ENCODE measurements around the gene RAB4B. TPM values are rescaled to one million over a fixed set of nuclear protein-coding genes. Genes with fewer than 3 reads are reported as not detected.
A peak's percentile ranks its signal among the peaks of the same experiment; 100 is the strongest.
"Not testable (repeated sequence)": the region's sequence is repeated elsewhere in the genome, so short reads cannot be mapped to it uniquely, and the experiment has no call there.

RAB4B gene
- polyA plus RNA-seq, 4 donors: 11.2 to 13.7 (median 12.0) TPM

- DNase-seq (ENCODE audit: low read depth in 4 of 4, low spot score in 2 of 4): peak; percentile 99 to 100 (median 100)
These were observed 27.8 kb upstream of the RAB4B start, which contains the start of gene ACTMAP for GRCh38 chr19:40750058-40750873. Gene ACTMAP, minus strand, starts transcription at chr19:40750477. Its CDS starts 674 bp downstream, at chr19:40749803.

- peak in 3 of 4 donors; percentile 98 to 99 (median 99) for DNase-seq (ENCODE audit: low read depth in 4 of 4, low spot score in 2 of 4)
These were observed 27.0 kb upstream of the RAB4B start, which contains the start of gene SNRPA for GRCh38 chr19:40750874-40751537. Gene SNRPA, plus strand, starts transcription at chr19:40751203. Its CDS starts 206 bp downstream, at chr19:40751409.

GRCh38 chr19:40752257-40752781, 25.7 kb upstream of the RAB4B start:
- no peak for DNase-seq (ENCODE audit: low read depth in 4 of 4, low spot score in 2 of 4)

GRCh38 chr19:40754611-40755247, 23.3 kb upstream of the RAB4B start:
- no peak for DNase-seq (ENCODE audit: low read depth in 4 of 4, low spot score in 2 of 4)

GRCh38 chr19:40755248-40755624, 22.8 kb upstream of the RAB4B start:
- no peak for DNase-seq (ENCODE audit: low read depth in 4 of 4, low spot score in 2 of 4)

GRCh38 chr19:40755791-40756190, 22.3 kb upstream of the RAB4B start:
- DNase-seq (ENCODE audit: low read depth in 4 of 4, low spot score in 2 of 4): no peak

- no peak for DNase-seq (ENCODE audit: low read depth in 4 of 4, low spot score in 2 of 4)
These were observed 21.4 kb upstream of the RAB4B start for GRCh38 chr19:40756502-40757110.

GRCh38 chr19:40758491-40758890, 19.6 kb upstream of the RAB4B start:
- DNase-seq (ENCODE audit: low read depth in 4 of 4, low spot score in 2 of 4): no peak

- DNase-seq (ENCODE audit: low read depth in 4 of 4, low spot score in 2 of 4): no peak
These were observed 18.7 kb upstream of the RAB4B start for GRCh38 chr19:40759352-40759751.

- DNase-seq (ENCODE audit: low read depth in 4 of 4, low spot score in 2 of 4): no peak
These were observed 15.1 kb upstream of the RAB4B start for GRCh38 chr19:40762754-40763470.

- no peak for DNase-seq (ENCODE audit: low read depth in 4 of 4, low spot score in 2 of 4)
These were observed 14.5 kb upstream of the RAB4B start for GRCh38 chr19:40763526-40763925.

- DNase-seq (ENCODE audit: low read depth in 4 of 4, low spot score in 2 of 4): no peak
These were observed 14.1 kb upstream of the RAB4B start for GRCh38 chr19:40763963-40764362.

GRCh38 chr19:40766385-40766784, 11.7 kb upstream of the RAB4B start:
- DNase-seq (ENCODE audit: low read depth in 4 of 4, low spot score in 2 of 4): not testable (repeated sequence)

GRCh38 chr19:40768869-40769268, 9.2 kb upstream of the RAB4B start:
- DNase-seq (ENCODE audit: low read depth in 4 of 4, low spot score in 2 of 4): no peak

GRCh38 chr19:40771101-40771862, 6.8 kb upstream of the RAB4B start:
- not testable (repeated sequence) for DNase-seq (ENCODE audit: low read depth in 4 of 4, low spot score in 2 of 4)

GRCh38 chr19:40774916-40775631, 3.0 kb upstream of the RAB4B start, which contains the start of gene MIA:
Gene MIA, plus strand, starts transcription at chr19:40775521. Its CDS starts 22 bp downstream, at chr19:40775543.
- no peak for DNase-seq (ENCODE audit: low read depth in 4 of 4, low spot score in 2 of 4)

GRCh38 chr19:40775632-40776022, 2.4 kb upstream of the RAB4B start:
- no peak for DNase-seq (ENCODE audit: low read depth in 4 of 4, low spot score in 2 of 4)

GRCh38 chr19:40776364-40776763, 1.7 kb upstream of the RAB4B start:
- DNase-seq (ENCODE audit: low read depth in 4 of 4, low spot score in 2 of 4): no peak
